ENCODE results near the gene GALNT3.
A peak's percentile ranks its signal among the peaks of the same experiment; 100 is the strongest.

GALNT3 gene

DNA sequence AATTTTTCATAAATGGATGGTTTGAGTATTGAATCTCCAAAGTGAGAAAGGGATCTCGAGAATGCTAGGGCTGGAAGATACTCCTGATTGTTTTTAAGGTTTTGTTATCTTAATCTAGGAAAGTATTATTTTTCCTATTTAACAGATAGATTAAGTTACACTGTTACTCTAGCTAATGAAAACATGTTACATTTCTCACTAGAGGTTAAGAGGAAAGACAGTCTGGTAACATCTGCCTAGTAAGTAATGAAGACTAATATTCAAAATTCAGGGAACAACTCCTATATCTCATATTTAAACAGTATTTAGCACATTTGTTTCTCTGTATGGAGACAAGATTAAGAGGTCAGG is 2.0 kb downstream of the GALNT3 start:
- POLR2A ChIA-PET (ENCODE audit: low non-redundant PET) = no interaction called here
- no peak overlapping the region for H3K27ac ChIP-seq
- CTCF ChIA-PET = no interaction called here
- TF ChIP-seq, protein P1, sequence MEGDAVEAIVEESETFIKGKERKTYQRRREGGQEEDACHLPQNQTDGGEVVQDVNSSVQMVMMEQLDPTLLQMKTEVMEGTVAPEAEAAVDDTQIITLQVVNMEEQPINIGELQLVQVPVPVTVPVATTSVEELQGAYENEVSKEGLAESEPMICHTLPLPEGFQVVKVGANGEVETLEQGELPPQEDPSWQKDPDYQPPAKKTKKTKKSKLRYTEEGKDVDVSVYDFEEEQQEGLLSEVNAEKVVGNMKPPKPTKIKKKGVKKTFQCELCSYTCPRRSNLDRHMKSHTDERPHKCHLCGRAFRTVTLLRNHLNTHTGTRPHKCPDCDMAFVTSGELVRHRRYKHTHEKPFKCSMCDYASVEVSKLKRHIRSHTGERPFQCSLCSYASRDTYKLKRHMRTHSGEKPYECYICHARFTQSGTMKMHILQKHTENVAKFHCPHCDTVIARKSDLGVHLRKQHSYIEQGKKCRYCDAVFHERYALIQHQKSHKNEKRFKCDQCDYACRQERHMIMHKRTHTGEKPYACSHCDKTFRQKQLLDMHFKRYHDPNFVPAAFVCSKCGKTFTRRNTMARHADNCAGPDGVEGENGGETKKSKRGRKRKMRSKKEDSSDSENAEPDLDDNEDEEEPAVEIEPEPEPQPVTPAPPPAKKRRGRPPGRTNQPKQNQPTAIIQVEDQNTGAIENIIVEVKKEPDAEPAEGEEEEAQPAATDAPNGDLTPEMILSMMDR (conservative IDR thresholded peaks at IDR 0.05; ENCODE audit: low read depth) = no peak
- DNase-seq (ENCODE audit: low spot score) = no peak

DNA sequence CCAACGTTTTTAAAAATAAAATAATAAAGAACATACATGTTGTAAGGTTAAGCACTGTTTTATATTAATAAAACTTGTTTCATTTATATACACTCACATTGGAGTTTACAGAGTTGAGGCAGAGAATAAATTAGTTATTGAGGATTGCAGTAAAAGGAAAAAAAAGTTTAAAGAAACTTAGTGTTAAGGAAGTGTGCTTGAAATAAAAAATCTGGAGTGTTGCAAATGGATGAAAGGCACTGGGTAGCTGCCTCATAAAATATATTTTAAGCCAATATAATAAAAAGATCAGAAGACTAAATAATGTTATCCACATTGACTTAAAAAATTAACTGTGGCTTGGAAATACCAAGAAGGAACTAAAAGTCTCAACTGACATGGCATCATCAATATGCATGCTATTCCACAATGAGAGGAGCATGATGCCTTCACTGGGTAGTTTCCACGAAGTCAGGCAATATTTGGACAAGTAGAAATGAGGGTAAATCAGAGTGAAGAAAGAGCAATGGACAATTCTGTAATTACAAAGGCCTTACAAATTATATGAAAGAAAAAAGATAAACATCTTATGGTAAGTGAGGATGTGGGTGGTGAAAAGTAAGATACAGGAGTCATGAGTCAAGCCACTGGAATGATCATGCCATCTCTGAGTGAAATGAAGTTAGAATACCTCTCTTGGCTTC is 2.5 kb downstream of the GALNT3 start:
- no peak overlapping the region for H3K27ac ChIP-seq
- ChIA-PET POLR2A (ENCODE audit: low non-redundant PET) (no interaction called here), CTCF (no interaction called here)
- DNase-seq (ENCODE audit: low spot score) = peak; percentile 44
- TF ChIP-seq, protein P1 (conservative IDR thresholded peaks at IDR 0.05; ENCODE audit: low read depth) = no peak

DNA sequence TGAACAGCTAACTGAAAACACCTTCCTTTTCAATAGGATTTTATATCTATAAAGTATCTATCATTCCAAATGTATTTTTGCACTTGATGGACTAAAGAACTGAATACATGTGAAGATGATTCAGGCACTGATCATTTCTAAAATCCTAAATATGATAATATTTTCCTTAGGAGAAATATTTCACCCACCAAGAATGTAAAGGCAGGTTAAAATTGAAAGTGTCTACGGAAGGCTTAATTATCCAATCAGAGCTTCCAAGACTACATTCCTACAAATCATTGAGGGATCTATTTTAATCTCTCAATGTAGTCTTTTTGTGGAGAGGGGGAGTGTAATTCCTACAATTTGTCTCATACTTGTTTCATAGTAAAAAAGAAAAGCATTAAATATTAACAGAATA is 3.6 kb downstream of the GALNT3 start:
- ChIA-PET POLR2A (ENCODE audit: low non-redundant PET) (no interaction called here), CTCF (no interaction called here)
- H3K27ac ChIP-seq = no peak overlapping the region

DNA sequence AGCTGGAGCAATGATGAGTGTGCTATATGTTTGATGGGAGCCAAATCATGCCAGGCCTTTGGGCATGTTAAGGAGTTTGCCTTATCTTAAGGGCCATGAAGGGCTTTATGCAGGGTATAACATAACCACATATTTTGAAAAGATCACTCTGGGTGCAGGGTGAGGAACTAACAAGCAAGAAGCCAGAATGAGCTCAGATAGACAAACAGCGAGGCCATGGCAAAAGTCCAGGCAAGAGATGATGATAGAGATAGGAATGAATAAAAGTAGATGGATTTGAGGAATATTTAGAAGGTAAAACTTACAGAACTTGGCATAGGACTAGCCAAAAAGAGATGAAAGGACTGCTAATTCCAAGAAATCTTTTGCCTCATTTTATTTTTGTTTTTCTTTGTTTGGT is 6.7 kb downstream of the GALNT3 start:
- DNase-seq (ENCODE audit: low spot score) = no peak
- CTCF ChIA-PET = no interaction called here
- no peak overlapping the region for H3K27ac ChIP-seq
- TF ChIP-seq, protein P1 (conservative IDR thresholded peaks at IDR 0.05; ENCODE audit: low read depth) = no peak
- POLR2A ChIA-PET (ENCODE audit: low non-redundant PET) = no interaction called here

More for the DNA sequence above, 3.6 kb downstream of the GALNT3 start:
- TF ChIP-seq, protein P1 (conservative IDR thresholded peaks at IDR 0.05; ENCODE audit: low read depth) = no peak
- no peak for DNase-seq (ENCODE audit: low spot score)

DNA sequence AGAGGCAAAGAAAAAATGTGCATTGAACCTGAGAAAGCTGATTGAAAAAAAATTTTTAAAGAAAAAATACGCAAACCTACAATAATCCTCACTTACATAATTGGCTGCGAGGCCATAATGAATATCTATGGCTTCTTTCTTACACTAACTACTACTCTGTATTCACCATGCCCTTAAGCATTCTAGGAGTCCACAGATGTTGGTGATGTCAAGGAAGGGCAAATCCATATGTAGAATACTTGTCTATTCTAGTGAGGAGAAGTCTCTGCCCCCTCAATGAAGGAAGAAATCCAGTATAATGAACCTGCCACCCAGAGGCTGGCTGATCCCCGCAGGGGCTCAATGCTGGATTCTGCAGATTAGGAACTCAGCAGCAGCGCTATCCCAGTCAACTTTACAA is 14.3 kb downstream of the GALNT3 start:
- TF ChIP-seq, protein P1 (conservative IDR thresholded peaks at IDR 0.05; ENCODE audit: low read depth) = no peak
- DNase-seq (ENCODE audit: low spot score) = no peak
- ChIA-PET CTCF (no interaction called here), POLR2A (ENCODE audit: low non-redundant PET) (no interaction called here)
- H3K27ac ChIP-seq = no peak overlapping the region

DNA sequence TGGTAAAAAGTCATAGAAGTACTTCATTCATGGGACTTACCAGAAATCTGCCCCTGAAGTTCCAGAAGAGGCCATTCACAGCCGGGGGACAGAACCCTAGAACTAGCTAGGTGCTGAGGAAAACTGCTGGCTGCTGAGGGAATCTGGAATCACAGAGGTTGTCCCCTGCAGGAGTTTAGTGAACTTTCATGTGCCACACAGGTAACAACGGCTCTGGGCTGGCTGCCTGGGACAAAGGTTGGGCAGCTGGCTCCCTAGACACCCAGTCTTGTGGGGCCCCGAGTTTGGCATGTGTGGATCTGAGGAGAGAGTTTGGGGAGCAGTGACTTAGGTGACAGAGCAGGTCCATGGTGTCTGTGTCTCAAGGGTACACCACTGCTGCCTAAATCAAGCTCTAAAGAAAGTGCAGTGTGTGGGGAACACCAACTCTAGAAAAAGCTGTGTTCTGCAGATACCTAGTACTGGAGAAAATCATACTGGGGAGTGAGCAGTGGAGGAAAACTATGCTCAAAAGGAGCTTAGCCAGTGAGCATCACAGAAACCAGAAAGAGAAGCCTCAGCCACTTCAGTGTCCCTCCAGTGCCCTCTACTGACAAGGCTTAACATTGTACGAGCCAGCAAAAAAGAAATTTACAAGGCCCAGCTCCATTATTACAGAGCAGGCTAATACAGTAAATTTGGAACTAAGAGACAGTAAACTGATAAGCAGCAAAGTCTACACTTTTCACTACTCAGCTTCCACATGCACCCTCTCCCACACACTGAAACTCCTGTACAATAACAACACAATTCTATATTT is 15.2 kb downstream of the GALNT3 start:
- POLR2A ChIA-PET (ENCODE audit: low non-redundant PET) = no interaction called here
- CTCF ChIA-PET = interaction anchor here (0.6 kb wide), 1 partner anchor 12 kb away, joined by 4 read pairs; no protein-coding TSS in a partner anchor
- TF ChIP-seq, protein P1 (conservative IDR thresholded peaks at IDR 0.05; ENCODE audit: low read depth) = no peak
- no peak overlapping the region for H3K27ac ChIP-seq
- no peak for DNase-seq (ENCODE audit: low spot score)

Measured in RWPE1 (cell line).